ENCODE measurements around the gene ARVCF. TPM values are rescaled to one million over a fixed set of nuclear protein-coding genes. Genes with fewer than 3 reads are reported as not detected.

Gene ARVCF
- total RNA-seq (2021) (11.1 and 17.2 TPM in 2 replicates), Bru-seq, nascent RNA (percentile 29 among the genes with signal in this experiment), BruChase-seq, experiment 1, labeled RNA remaining after a 2-hour chase (percentile 37 among the genes with signal in this experiment), BruChase-seq, experiment 2, labeled RNA remaining after a 6-hour chase (percentile 35 among the genes with signal in this experiment)
- long read RNA-seq, partial matches to known transcripts, result 5 of 19 reads
- long read RNA-seq, other reads (novel, unspliced or antisense), result 13 of 19 reads

- ChIA-PET POLR2A (ENCODE audit: low non-redundant PET) (no interaction called here), CTCF (no interaction called here)
- BruUV-seq (replicated peaks), result no TSS peak
- Histone ChIP-seq H3K27ac (ENCODE audit: low read depth, low read length, poor library complexity, severe bottlenecking) (no peak within 1 kb of the TSS), H3K4me3 (ENCODE audit: low read depth, low read length, poor library complexity, severe bottlenecking) (peak within 1 kb of the TSS; percentile 52), H3K27me3 (replicated peaks; ENCODE audit: insufficient read depth, low read depth, low read length, poor library complexity) (peaks cover 30% of the 10 kb centered on the region), H3K36me3 (ENCODE audit: insufficient read depth, low read length, poor library complexity, severe bottlenecking) (no peaks in the 10 kb centered on the region), H3K4me1 (ENCODE audit: insufficient read depth, low read length, poor library complexity, severe bottlenecking) (peaks cover 5% of the 10 kb centered on the region), H3K9me3 (ENCODE audit: low read depth, low read length, poor library complexity, severe bottlenecking) (no peaks in the 10 kb centered on the region)
- TF ChIP-seq CTCF (conservative IDR thresholded peaks at IDR 0.05; ENCODE audit: low read depth, low read length) (no peak), EZH2 (IDR thresholded peaks at IDR 0.05; ENCODE audit: borderline replicate concordance, low read depth, low read length, poor library complexity, severe bottlenecking) (no peak)
- peak; percentile 90 for DNase-seq (ENCODE audit: low spot score)
- intact Hi-C loops (cut with micrococcal nuclease; ENCODE audit: unreplicated experiment), result no loop called here
These were observed at the start of gene ARVCF for GRCh38 chr22:20016734-20017621. Gene ARVCF, minus strand, starts transcription at chr22:20016823. Its CDS starts 26,029 bp downstream, at chr22:19990794.

- Histone ChIP-seq H3K4me1 (ENCODE audit: insufficient read depth, low read length, poor library complexity, severe bottlenecking) (no peaks in the 10 kb centered on the region), H3K27me3 (replicated peaks; ENCODE audit: insufficient read depth, low read depth, low read length, poor library complexity) (no peaks in the 10 kb centered on the region), H3K36me3 (ENCODE audit: insufficient read depth, low read length, poor library complexity, severe bottlenecking) (no peaks in the 10 kb centered on the region), H3K9me3 (ENCODE audit: low read depth, low read length, poor library complexity, severe bottlenecking) (no peaks in the 10 kb centered on the region), H3K27ac (ENCODE audit: low read depth, low read length, poor library complexity, severe bottlenecking) (no peak overlapping the region), H3K4me3 (ENCODE audit: low read depth, low read length, poor library complexity, severe bottlenecking) (no peak overlapping the region)
- ChIA-PET POLR2A (ENCODE audit: low non-redundant PET) (no interaction called here), CTCF (no interaction called here)
- TF ChIP-seq EZH2 (IDR thresholded peaks at IDR 0.05; ENCODE audit: borderline replicate concordance, low read depth, low read length, poor library complexity, severe bottlenecking) (no peak), CTCF (conservative IDR thresholded peaks at IDR 0.05; ENCODE audit: low read depth, low read length) (no peak)
- no TSS peak for BruUV-seq (replicated peaks)
- DNase-seq (ENCODE audit: low spot score), result no peak
- intact Hi-C loops (cut with micrococcal nuclease; ENCODE audit: unreplicated experiment), result no loop called here
These were observed 49.4 kb upstream of the ARVCF start for GRCh38 chr22:20065896-20066616.

- TF ChIP-seq EZH2 (IDR thresholded peaks at IDR 0.05; ENCODE audit: borderline replicate concordance, low read depth, low read length, poor library complexity, severe bottlenecking), result no peak
- TF ChIP-seq CTCF (conservative IDR thresholded peaks at IDR 0.05; ENCODE audit: low read depth, low read length), result no peak
- no peaks in the 10 kb centered on the region for H3K9me3 ChIP-seq (ENCODE audit: low read depth, low read length, poor library complexity, severe bottlenecking)
- H3K4me1 ChIP-seq (ENCODE audit: insufficient read depth, low read length, poor library complexity, severe bottlenecking), result no peaks in the 10 kb centered on the region
- no peaks in the 10 kb centered on the region for H3K27me3 ChIP-seq (replicated peaks; ENCODE audit: insufficient read depth, low read depth, low read length, poor library complexity)
- ChIA-PET CTCF (no interaction called here), POLR2A (ENCODE audit: low non-redundant PET) (no interaction called here)
- H3K27ac ChIP-seq (ENCODE audit: low read depth, low read length, poor library complexity, severe bottlenecking), result no peak overlapping the region
- no peak overlapping the region for H3K4me3 ChIP-seq (ENCODE audit: low read depth, low read length, poor library complexity, severe bottlenecking)
- intact Hi-C loops (cut with micrococcal nuclease; ENCODE audit: unreplicated experiment), result no loop called here
- DNase-seq (ENCODE audit: low spot score), result no peak
- no peaks in the 10 kb centered on the region for H3K36me3 ChIP-seq (ENCODE audit: insufficient read depth, low read length, poor library complexity, severe bottlenecking)
- BruUV-seq (replicated peaks), result no TSS peak
These were observed 48.1 kb upstream of the ARVCF start for GRCh38 chr22:20064545-20065262.
